Stimulated activated CD8-positive, alpha-beta memory T cell treated with anti-CD3 and anti-CD28 coated beads, Interleukin-12 subunit alpha, Interleukin-12 subunit beta, amount 100 ng/mL, for 24 hours (primary cell): Measurements from ENCODE around the gene KCNK2.

ENCODE experiments used
- DNase-seq: peaks from one replicate; pipeline ENCODE4 v3.0.0-alpha.2; 2020; ENCODE audit errors: extremely low read depth

The KCNK2 gene

GRCh38 chr1:215095524-215095923, 13.0 kb downstream of the KCNK2 start:
- no peak for DNase-seq

GRCh38 chr1:215101511-215101910, 19.0 kb downstream of the KCNK2 start:
- no peak for DNase-seq

- no peak for DNase-seq
Observed at GRCh38 chr1:215104283-215104682, 21.7 kb downstream of the KCNK2 start.

GRCh38 chr1:215106067-215106466, 23.5 kb downstream of the KCNK2 start:
- DNase-seq = no peak

- no peak for DNase-seq
Observed at GRCh38 chr1:215109171-215109570, 26.6 kb downstream of the KCNK2 start.

- no peak for DNase-seq
Observed at GRCh38 chr1:215111916-215112315, 29.4 kb downstream of the KCNK2 start.

GRCh38 chr1:215113776-215114153, 31.2 kb downstream of the KCNK2 start:
- no peak for DNase-seq

- DNase-seq = no peak
Observed at GRCh38 chr1:215114154-215114933, 31.8 kb downstream of the KCNK2 start.

- DNase-seq = no peak
Observed at GRCh38 chr1:215115760-215116159, 33.2 kb downstream of the KCNK2 start.

GRCh38 chr1:215118081-215118480, 35.5 kb downstream of the KCNK2 start:
- no peak for DNase-seq

- DNase-seq = no peak
Observed at GRCh38 chr1:215119056-215119455, 36.5 kb downstream of the KCNK2 start.

GRCh38 chr1:215119719-215120365, 37.3 kb downstream of the KCNK2 start:
- no peak for DNase-seq

GRCh38 chr1:215128504-215128903, 46.0 kb downstream of the KCNK2 start:
- DNase-seq = no peak

- no peak for DNase-seq
Observed at GRCh38 chr1:215131291-215131690, 48.8 kb downstream of the KCNK2 start.

GRCh38 chr1:215132156-215132555, 49.6 kb downstream of the KCNK2 start:
- DNase-seq = no peak

- no peak for DNase-seq
Observed at GRCh38 chr1:215133532-215133931, 51.0 kb downstream of the KCNK2 start.

GRCh38 chr1:215137985-215138384, 55.4 kb downstream of the KCNK2 start:
- DNase-seq = no peak

- no peak for DNase-seq
Observed at GRCh38 chr1:215140135-215140534, 57.6 kb downstream of the KCNK2 start.

GRCh38 chr1:215141460-215141859, 58.9 kb downstream of the KCNK2 start:
- no peak for DNase-seq

GRCh38 chr1:215143497-215143896, 61.0 kb downstream of the KCNK2 start:
- no peak for DNase-seq

- DNase-seq = no peak
Observed at GRCh38 chr1:215146240-215146975, 63.9 kb downstream of the KCNK2 start.

GRCh38 chr1:215147024-215147423, 64.5 kb downstream of the KCNK2 start:
- no peak for DNase-seq
